DND-41 (cell line): ENCODE results near the gene NRL.

Experiments
- CTCF ChIP-seq: IDR thresholded peaks from 2 replicates; pipeline ENCODE4 v1.5.1; 2012; ENCODE audit warnings: borderline replicate concordance, low read length, moderate library complexity, mild to moderate bottlenecking; ENCODE audit not compliant: poor library complexity, severe bottlenecking; ENCODE audit errors: extremely low read depth
- EZH2 ChIP-seq: IDR thresholded peaks from 3 replicates; pipeline ENCODE4 v1.6.1; 2012; ENCODE audit warnings: borderline replicate concordance, low read depth, mild to moderate bottlenecking, moderate library complexity, low read length, inconsistent platforms; ENCODE audit not compliant: severe bottlenecking

- TF ChIP-seq EZH2 (no peak), CTCF (no peak)
Measured at GRCh38 chr14:24139272-24139934, 24.7 kb upstream of the NRL start.
